ENCODE data around the gene ROBO1. TPM values are rescaled to one million over a fixed set of nuclear protein-coding genes. Genes with fewer than 3 reads are reported as not detected.

Gene ROBO1
- total and polyA plus RNA-seq, 2 donors (not counting 3 experiments of a cell fraction or from before 2014, with no cell fraction given), result 5.9 to 14.2 TPM

- no peak overlapping the region for H2AFZ ChIP-seq (ENCODE audit: low read depth, low read length)
- no peak overlapping the region for H3K4me2 ChIP-seq (ENCODE audit: insufficient read depth, low read length)
- DNase-seq (ENCODE audit: low read depth, low spot score) (no peak), FAIRE-seq (no peak)
- H3K27me3 ChIP-seq (ENCODE audit: control insufficient read depth in 2 of 2, insufficient read depth in 2 of 2, low read length in 2 of 2), result peaks cover 0 to 2% of the 10 kb centered on the region in 2 experiments
- no peaks in the 10 kb centered on the region for H3K9me3 ChIP-seq (replicated peaks; ENCODE audit: control insufficient read depth, insufficient read depth, low read length)
- H3K4me1 ChIP-seq (ENCODE audit: control insufficient read depth, extremely low read depth, insufficient read depth, low read length), result peaks cover 10% of the 10 kb centered on the region
- no peak overlapping the region for H3K9ac ChIP-seq (replicated peaks; ENCODE audit: extremely low read depth, insufficient read depth, low read length)
- no peak overlapping the region for H3K27ac ChIP-seq (ENCODE audit: insufficient read depth, low read depth, low read length)
- H3K79me2 ChIP-seq (ENCODE audit: control insufficient read depth, insufficient read depth, low read length), result no peaks in the 10 kb centered on the region
- POLR2A ChIA-PET, result no interaction called here
- TF ChIP-seq POLR2AphosphoS5 (IDR thresholded peaks at IDR 0.05; ENCODE audit: insufficient read depth, low read depth, low read length) (no peak), FOS (IDR thresholded peaks at IDR 0.05; ENCODE audit: borderline replicate concordance, insufficient read depth, low read length) (no peak), JUN (IDR thresholded peaks at IDR 0.05; ENCODE audit: borderline replicate concordance, insufficient read depth, insufficient read length, low read depth) (no peak), POLR2A (IDR thresholded peaks at IDR 0.05; ENCODE audit: low read depth, low read length) (no peak), EZH2 (IDR thresholded peaks at IDR 0.05; ENCODE audit: borderline replicate concordance, low read depth, low read length, severe bottlenecking) (no peak), MAX (IDR thresholded peaks at IDR 0.05; ENCODE audit: insufficient read depth, insufficient read length) (no peak), GATA2 (IDR thresholded peaks at IDR 0.05; ENCODE audit: insufficient read depth, insufficient read length, low read depth, low read length) (no peak), MYC (IDR thresholded peaks at IDR 0.05; ENCODE audit: low read depth, low read length) (no peak), CTCF (IDR thresholded peaks at IDR 0.05; ENCODE audit: extremely low read depth in 1 of 2, insufficient read depth in 1 of 2, low read depth in 1 of 2, low read length in 2 of 2) (no peak)
- no peaks in the 10 kb centered on the region for H3K36me3 ChIP-seq (ENCODE audit: control insufficient read depth in 2 of 2, extremely low read depth in 1 of 2, insufficient read depth in 2 of 2, low read length in 2 of 2)
- no peaks in the 10 kb centered on the region for H4K20me1 ChIP-seq (replicated peaks; ENCODE audit: control insufficient read depth, extremely low read depth, insufficient read depth, low read length)
- dilution Hi-C loops (cut with MboI; ENCODE audit: extremely low pct_ligation_motif_present, low sequenced_read_pairs) (no loop called here), intact Hi-C loops (cut with micrococcal nuclease) (no loop called here)
- H3K4me3 ChIP-seq (replicated peaks in 1 of 3; ENCODE audit: insufficient read depth in 1 of 3, low read depth in 1 of 3, low read length in 3 of 3), result no peak overlapping the region
- no TSS peak for BruUV-seq (replicated peaks)
- H3K9me1 ChIP-seq (replicated peaks; ENCODE audit: control insufficient read depth, extremely low read depth, insufficient read depth, low read length), result no peaks in the 10 kb centered on the region
- CTCF ChIA-PET, result no interaction called here
These were observed 1066.3 kb downstream of the ROBO1 start for GRCh38 chr3:78701537-78701936.

Data from endothelial cell of umbilical vein (primary cell).